GM19452 (cell line): ENCODE results near the gene RASGEF1C.

ENCODE experiments used
- ATAC-seq: cut with Tn5 transposase; IDR thresholded peaks from one replicate; pipeline ENCODE4 v1.9.1; 2021; ENCODE audit not compliant: unreplicated experiment

Gene RASGEF1C

GRCh38 chr5:180160789-180161188 lies 48.2 kb downstream of the RASGEF1C start:
- no peak for ATAC-seq

- ATAC-seq, result no peak
Measured at GRCh38 chr5:180160215-180160614, 48.8 kb downstream of the RASGEF1C start.

- no peak for ATAC-seq
Measured at GRCh38 chr5:180159756-180160155, 49.3 kb downstream of the RASGEF1C start.

- ATAC-seq, result no peak
Measured at GRCh38 chr5:180157866-180158265, 51.1 kb downstream of the RASGEF1C start.

- no peak for ATAC-seq
Measured at GRCh38 chr5:180156141-180156540, 52.9 kb downstream of the RASGEF1C start.

- ATAC-seq, result no peak
Measured at GRCh38 chr5:180155365-180155926, 53.6 kb downstream of the RASGEF1C start.

- ATAC-seq, result no peak
Measured at GRCh38 chr5:180154821-180155364, 54.1 kb downstream of the RASGEF1C start.

GRCh38 chr5:180153991-180154390 lies 55.0 kb downstream of the RASGEF1C start:
- no peak for ATAC-seq

GRCh38 chr5:180153099-180153498 lies 55.9 kb downstream of the RASGEF1C start:
- ATAC-seq, result no peak

GRCh38 chr5:180143656-180144364 lies 65.2 kb downstream of the RASGEF1C start:
- no peak for ATAC-seq

- ATAC-seq, result no peak
Measured at GRCh38 chr5:180142824-180143610, 66.0 kb downstream of the RASGEF1C start.

GRCh38 chr5:180142021-180142765 lies 66.8 kb downstream of the RASGEF1C start:
- no peak for ATAC-seq

- ATAC-seq, result no peak
Measured at GRCh38 chr5:180141068-180141660, 67.8 kb downstream of the RASGEF1C start.

- no peak for ATAC-seq
Measured at GRCh38 chr5:180140571-180140970, 68.4 kb downstream of the RASGEF1C start.

GRCh38 chr5:180140079-180140554 lies 68.9 kb downstream of the RASGEF1C start:
- no peak for ATAC-seq

- ATAC-seq, result no peak
Measured at GRCh38 chr5:180139731-180140055, 69.3 kb downstream of the RASGEF1C start.

- ATAC-seq, result no peak
Measured at GRCh38 chr5:180138976-180139730, 69.9 kb downstream of the RASGEF1C start.

GRCh38 chr5:180138214-180138975 lies 70.6 kb downstream of the RASGEF1C start:
- ATAC-seq, result no peak
